ENCODE measurements around the gene NMNAT2.

DNA sequence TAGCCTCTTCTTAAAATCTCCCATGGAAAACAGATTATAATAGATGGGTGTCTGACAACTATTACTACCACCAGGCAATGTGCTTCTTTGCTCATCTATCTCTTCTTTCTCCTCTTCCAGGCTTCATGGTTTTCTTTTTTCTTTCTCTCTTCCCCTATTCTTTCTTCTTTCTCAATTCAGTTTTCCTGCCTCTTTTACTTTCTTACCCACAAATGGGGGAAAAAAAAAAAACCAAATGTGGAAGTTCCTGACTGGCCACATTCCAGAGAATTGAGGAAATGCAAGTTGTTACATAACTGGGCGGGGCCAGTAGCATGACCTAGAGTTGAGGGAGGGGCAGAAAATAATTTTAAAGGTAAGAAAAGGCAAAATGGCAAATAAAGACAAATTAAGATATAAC lies 43.2 kb upstream of the NMNAT2 start:
- no peak for TF ChIP-seq POLR2A (IDR thresholded peaks at IDR 0.05)
- TF ChIP-seq, protein P1, sequence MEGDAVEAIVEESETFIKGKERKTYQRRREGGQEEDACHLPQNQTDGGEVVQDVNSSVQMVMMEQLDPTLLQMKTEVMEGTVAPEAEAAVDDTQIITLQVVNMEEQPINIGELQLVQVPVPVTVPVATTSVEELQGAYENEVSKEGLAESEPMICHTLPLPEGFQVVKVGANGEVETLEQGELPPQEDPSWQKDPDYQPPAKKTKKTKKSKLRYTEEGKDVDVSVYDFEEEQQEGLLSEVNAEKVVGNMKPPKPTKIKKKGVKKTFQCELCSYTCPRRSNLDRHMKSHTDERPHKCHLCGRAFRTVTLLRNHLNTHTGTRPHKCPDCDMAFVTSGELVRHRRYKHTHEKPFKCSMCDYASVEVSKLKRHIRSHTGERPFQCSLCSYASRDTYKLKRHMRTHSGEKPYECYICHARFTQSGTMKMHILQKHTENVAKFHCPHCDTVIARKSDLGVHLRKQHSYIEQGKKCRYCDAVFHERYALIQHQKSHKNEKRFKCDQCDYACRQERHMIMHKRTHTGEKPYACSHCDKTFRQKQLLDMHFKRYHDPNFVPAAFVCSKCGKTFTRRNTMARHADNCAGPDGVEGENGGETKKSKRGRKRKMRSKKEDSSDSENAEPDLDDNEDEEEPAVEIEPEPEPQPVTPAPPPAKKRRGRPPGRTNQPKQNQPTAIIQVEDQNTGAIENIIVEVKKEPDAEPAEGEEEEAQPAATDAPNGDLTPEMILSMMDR (IDR thresholded peaks at IDR 0.05), result no peak

All from Peyer's patch (tissue), 4 donors.